Mesenchymal stem cell (in vitro differentiated cells and primary cell): ENCODE data around the gene SLC26A8.
"Not testable (repeated sequence)": the region's sequence is repeated elsewhere in the genome, so short reads cannot be mapped to it uniquely, and the experiment has no call there.

Experiments
- DNase-seq: peaks from one replicate; pipeline ENCODE4 v3.0.0-alpha.2; 2013
- H2AFZ ChIP-seq: one replicate; pipeline ENCODE4 v1.6.1; 2013; ENCODE audit warnings: low read depth, mild to moderate bottlenecking, control low read depth, inconsistent platforms, low read length, moderate library complexity
- H2AK5ac ChIP-seq: 2 replicates; pipeline ENCODE4 v1.6.1; 2013; ENCODE audit warnings: low read length, moderate library complexity, mild to moderate bottlenecking, inconsistent platforms; ENCODE audit not compliant: severe bottlenecking
- H2BK120ac ChIP-seq: one replicate; pipeline ENCODE4 v1.6.1; 2013; ENCODE audit warnings: low read depth, mild to moderate bottlenecking, inconsistent platforms, low read length, moderate library complexity
- H2BK12ac ChIP-seq, 2 experiments: one replicate each; pipeline ENCODE4 v1.6.1; 2013; ENCODE audit warnings: inconsistent platforms in 2 of 2, low read length in 2 of 2, mild to moderate bottlenecking in 2 of 2, moderate library complexity in 2 of 2, control low read depth in 1 of 2
- H2BK15ac ChIP-seq: one replicate; pipeline ENCODE4 v1.6.1; 2013; ENCODE audit warnings: mild to moderate bottlenecking, low read depth, inconsistent platforms; ENCODE audit not compliant: poor library complexity, severe bottlenecking
- H2BK5ac ChIP-seq: 2 replicates; pipeline ENCODE4 v1.6.1; 2013; ENCODE audit warnings: low read depth, mild to moderate bottlenecking, low read length, control low read depth, inconsistent platforms; ENCODE audit not compliant: poor library complexity, severe bottlenecking
- H3K14ac ChIP-seq, 2 experiments: one replicate each; pipeline ENCODE4 v1.6.1; 2013; ENCODE audit warnings: inconsistent platforms in 2 of 2, low read length in 2 of 2, control low read depth in 1 of 2, mild to moderate bottlenecking in 1 of 2, moderate library complexity in 1 of 2
- H3K18ac ChIP-seq, 2 experiments: one replicate each; pipeline ENCODE4 v1.6.1; 2013; ENCODE audit warnings: inconsistent platforms in 2 of 2, low read length in 2 of 2, control low read depth in 1 of 2, low read depth in 1 of 2, mild to moderate bottlenecking in 1 of 2
- H3K23ac ChIP-seq, 2 experiments: one replicate each; pipeline ENCODE4 v1.6.1; 2013; ENCODE audit warnings: inconsistent platforms in 2 of 2, low read length in 2 of 2, mild to moderate bottlenecking in 2 of 2, moderate library complexity in 2 of 2, control low read depth in 1 of 2
- H3K27ac ChIP-seq: 2 replicates; pipeline ENCODE4 v1.5.1; 2013; ENCODE audit warnings: mild to moderate bottlenecking, moderate library complexity, low read length, control low read depth, inconsistent platforms; ENCODE audit not compliant: poor library complexity, severe bottlenecking
- H3K27me3 ChIP-seq, 2 experiments: 2 replicates each; pipeline versions ENCODE4 v1.6.1 to v1.7.0; 2013; ENCODE audit warnings: low read length in 2 of 2, mild to moderate bottlenecking in 2 of 2, moderate library complexity in 2 of 2, control low read depth in 1 of 2, inconsistent platforms in 1 of 2; ENCODE audit not compliant: control insufficient read depth in 1 of 2, insufficient read depth in 1 of 2
- H3K36me3 ChIP-seq, 2 experiments: 2 replicates each; pipeline versions ENCODE4 v1.6.1 to v1.7.0; 2013; ENCODE audit warnings: low read length in 2 of 2, control low read depth in 1 of 2, inconsistent platforms in 1 of 2, low read depth in 1 of 2, mild to moderate bottlenecking in 1 of 2; ENCODE audit not compliant: insufficient read depth in 2 of 2, control insufficient read depth in 1 of 2
- H3K4ac ChIP-seq, 2 experiments: one replicate each; pipeline ENCODE4 v1.6.1; 2013; ENCODE audit warnings: inconsistent platforms in 2 of 2, low read length in 2 of 2, mild to moderate bottlenecking in 2 of 2, moderate library complexity in 2 of 2, control low read depth in 1 of 2, low read depth in 1 of 2
- H3K4me1 ChIP-seq: 2 replicates; pipeline ENCODE4 v1.6.1; 2013; ENCODE audit warnings: low read depth, low read length, control low read depth; ENCODE audit not compliant: control insufficient read depth, insufficient read depth
- H3K4me2 ChIP-seq: 2 replicates; pipeline ENCODE4 v1.6.1; 2013; ENCODE audit warnings: low read length, mild to moderate bottlenecking, inconsistent platforms; ENCODE audit not compliant: poor library complexity, severe bottlenecking
- H3K4me3 ChIP-seq, 2 experiments: 2 replicates each; pipeline versions ENCODE4 v1.5.1 to v1.7.0; 2013; ENCODE audit warnings: low read length in 2 of 2, mild to moderate bottlenecking in 2 of 2, control low read depth in 1 of 2, low read depth in 1 of 2; ENCODE audit not compliant: insufficient read depth in 1 of 2
- H3K79me1 ChIP-seq: replicated peaks from 2 replicates; pipeline ENCODE4 v1.6.1; 2013; ENCODE audit warnings: mild to moderate bottlenecking, control low read depth, low read length, inconsistent platforms; ENCODE audit not compliant: poor library complexity, severe bottlenecking
- H3K9ac ChIP-seq: 2 replicates; pipeline ENCODE4 v1.7.0; 2013; ENCODE audit warnings: mild to moderate bottlenecking, low read length, moderate library complexity
- H3K9me3 ChIP-seq: 2 replicates; pipeline ENCODE4 v1.7.0; 2013; ENCODE audit warnings: mild to moderate bottlenecking, low read length; ENCODE audit not compliant: control insufficient read depth
- H4K8ac ChIP-seq: one replicate; pipeline ENCODE4 v1.6.1; 2013; ENCODE audit warnings: inconsistent platforms, mild to moderate bottlenecking, low read length, moderate library complexity
- H4K91ac ChIP-seq: one replicate; pipeline ENCODE4 v1.6.1; 2013; ENCODE audit warnings: mild to moderate bottlenecking, low read length, inconsistent platforms
- WGBS: methylation state at CpG from one replicate; pipeline ENCODE4 v1.1.7; 2013; ENCODE audit warnings: mixed read lengths; 5-methylcytosine and 5-hydroxymethylcytosine counted together

Gene SLC26A8

GRCh38 chr6:35939259-35939658 is 85.2 kb downstream of the SLC26A8 start:
- not testable (repeated sequence) for H3K4me2 ChIP-seq, H2BK5ac ChIP-seq, DNase-seq, H3K23ac ChIP-seq, H3K27ac ChIP-seq, H3K4me1 ChIP-seq, H3K79me1 ChIP-seq, H3K9ac ChIP-seq, H4K91ac ChIP-seq, H3K4ac ChIP-seq, H2AFZ ChIP-seq, H4K8ac ChIP-seq, H3K18ac ChIP-seq, H2BK15ac ChIP-seq, H3K36me3 ChIP-seq, H3K9me3 ChIP-seq, H3K27me3 ChIP-seq, H3K4me3 ChIP-seq, H2BK120ac ChIP-seq, H3K14ac ChIP-seq, H2BK12ac ChIP-seq, H2AK5ac ChIP-seq
- WGBS: 85% methylated on average over 5 of the region's 5 CpGs

DNA sequence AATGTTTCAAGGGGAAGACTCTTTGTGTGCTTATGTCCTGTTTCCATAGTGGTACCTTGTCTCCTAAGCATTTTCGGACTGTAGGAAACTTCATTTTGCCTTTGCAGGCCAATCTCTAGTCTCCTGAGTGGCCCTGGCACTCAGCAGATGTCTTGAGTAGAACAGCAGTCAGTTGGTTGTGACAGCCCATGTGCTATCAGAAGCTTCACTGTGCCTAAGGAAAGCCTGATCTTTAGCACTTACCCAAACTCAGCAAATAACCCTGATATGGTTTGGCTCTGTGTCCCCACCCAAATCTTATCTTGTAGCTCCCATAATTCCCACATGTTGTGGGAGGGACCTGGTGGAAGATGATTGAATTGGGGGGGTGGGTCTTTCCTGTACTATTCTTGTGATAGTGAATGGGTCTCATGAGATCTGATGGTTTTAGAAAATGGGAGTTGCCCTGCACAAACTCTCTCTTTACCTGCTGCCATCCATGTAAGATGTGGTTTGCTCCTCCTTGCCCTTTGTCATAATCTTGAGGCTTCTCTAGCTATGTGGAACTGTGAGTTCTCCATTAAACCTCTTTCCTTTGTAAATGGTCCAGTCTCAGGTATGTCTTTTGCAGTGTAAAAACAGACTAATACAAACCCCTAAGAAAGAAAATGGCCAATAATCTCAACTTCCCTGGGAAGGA is 87.6 kb downstream of the SLC26A8 start:
- Histone ChIP-seq H3K14ac (no peak overlapping the region), H2AK5ac (no peak overlapping the region), H2BK12ac (no peak overlapping the region), H4K8ac (no peak overlapping the region), H2AFZ (no peak overlapping the region), H3K9ac (no peak overlapping the region), H3K36me3 (no peaks in the 10 kb centered on the region), H3K9me3 (no peaks in the 10 kb centered on the region), H2BK120ac (no peak overlapping the region), H3K23ac (no peak overlapping the region), H3K4me2 (no peak overlapping the region), H3K4ac (no peak overlapping the region), H3K79me1 (no peaks in the 10 kb centered on the region), H3K27ac (no peak overlapping the region), H3K4me1 (no peaks in the 10 kb centered on the region), H4K91ac (no peak overlapping the region), H3K18ac (no peak overlapping the region), H2BK5ac (no peak overlapping the region), H3K4me3 (no peak overlapping the region), H3K27me3 (no peaks in the 10 kb centered on the region), H2BK15ac (no peak overlapping the region)
- 91% methylated on average over 1 of the region's 1 CpG for WGBS
- no peak for DNase-seq

DNA sequence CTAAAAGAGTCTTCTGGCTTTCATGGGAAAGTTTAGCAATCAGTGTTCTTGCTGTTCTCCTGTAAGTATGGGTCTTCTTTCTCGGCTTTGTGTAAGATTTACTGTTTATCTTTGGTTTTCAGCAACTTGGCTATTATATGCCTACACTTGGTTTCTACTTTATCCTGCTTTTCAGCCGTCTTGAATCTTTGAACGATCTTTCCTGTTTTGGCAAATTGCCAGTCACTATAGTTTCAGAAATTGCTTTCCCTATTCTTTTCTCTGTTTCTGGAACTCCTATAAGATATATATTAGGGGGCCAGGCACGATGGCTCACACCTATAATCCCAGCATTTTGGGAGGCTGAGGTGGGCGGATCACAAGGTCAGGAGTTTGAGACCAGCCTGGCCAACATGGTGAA is 89.0 kb downstream of the SLC26A8 start:
- 84% methylated on average over 5 of the region's 5 CpGs for WGBS
- Histone ChIP-seq H2BK120ac (no peak overlapping the region), H3K36me3 (no peaks in the 10 kb centered on the region)

GRCh38 chr6:35933844-35934243 is 90.6 kb downstream of the SLC26A8 start:
- Histone ChIP-seq H4K8ac (no peak overlapping the region), H3K27me3 (peaks cover 0 to 5% of the 10 kb centered on the region in 2 experiments), H3K4me1 (peaks cover 6% of the 10 kb centered on the region), H2AFZ (no peak overlapping the region), H3K4ac (no peak overlapping the region), H3K14ac (no peak overlapping the region), H2BK12ac (no peak overlapping the region), H3K79me1 (no peaks in the 10 kb centered on the region), H2BK120ac (no peak overlapping the region), H2AK5ac (no peak overlapping the region), H3K18ac (no peak overlapping the region), H4K91ac (no peak overlapping the region), H2BK15ac (no peak overlapping the region), H3K9me3 (no peaks in the 10 kb centered on the region), H3K36me3 (no peaks in the 10 kb centered on the region), H3K23ac (no peak overlapping the region), H3K9ac (no peak overlapping the region), H3K4me3 (no peak overlapping the region), H2BK5ac (no peak overlapping the region), H3K27ac (no peak overlapping the region), H3K4me2 (no peak overlapping the region)
- WGBS: 53% methylated on average over 2 of the region's 2 CpGs
- no peak for DNase-seq

More for the DNA sequence above, 89.0 kb downstream of the SLC26A8 start:
- no peak overlapping the region for H4K8ac ChIP-seq
- no peak overlapping the region for H3K9ac ChIP-seq
- H3K9me3 ChIP-seq: no peaks in the 10 kb centered on the region
- H3K27ac ChIP-seq: no peak overlapping the region
- no peak overlapping the region for H3K4me2 ChIP-seq
- no peak overlapping the region for H3K4ac ChIP-seq
- no peak overlapping the region for H2AFZ ChIP-seq
- no peak overlapping the region for H3K23ac ChIP-seq
- H2BK15ac ChIP-seq: no peak overlapping the region
- H3K79me1 ChIP-seq: no peaks in the 10 kb centered on the region
- H3K27me3 ChIP-seq: peaks cover 0 to 5% of the 10 kb centered on the region in 2 experiments
- no peak overlapping the region for H2BK5ac ChIP-seq
- H3K4me1 ChIP-seq: peaks cover 6% of the 10 kb centered on the region
- H3K14ac ChIP-seq: no peak overlapping the region
- no peak overlapping the region for H3K4me3 ChIP-seq
- no peak overlapping the region for H3K18ac ChIP-seq
- H4K91ac ChIP-seq: no peak overlapping the region
- H2BK12ac ChIP-seq: no peak overlapping the region
- no peak for DNase-seq
- no peak overlapping the region for H2AK5ac ChIP-seq
